ENCODE data around the gene SYNE3.

- TF ChIP-seq POLR2AphosphoS5 (IDR thresholded peaks at IDR 0.05; ENCODE audit: borderline replicate concordance, low read depth, low read length) (no peak), EZH2 (IDR thresholded peaks at IDR 0.05) (no peak), FOXP2 (optimal IDR thresholded peaks at IDR 0.05; ENCODE audit: control extremely low read depth, extremely low read length, insufficient read depth) (no peak)
Observed at GRCh38 chr14:95521001-95521400, 4.6 kb upstream of the SYNE3 start.

Data from SK-N-MC (cell line).